Measurements from ENCODE around the gene GPR15. TPM values are rescaled to one million over a fixed set of nuclear protein-coding genes. Genes with fewer than 3 reads are reported as not detected.

The GPR15 gene
- total RNA-seq, 1 donor from 2014 or later = not detected

DNA sequence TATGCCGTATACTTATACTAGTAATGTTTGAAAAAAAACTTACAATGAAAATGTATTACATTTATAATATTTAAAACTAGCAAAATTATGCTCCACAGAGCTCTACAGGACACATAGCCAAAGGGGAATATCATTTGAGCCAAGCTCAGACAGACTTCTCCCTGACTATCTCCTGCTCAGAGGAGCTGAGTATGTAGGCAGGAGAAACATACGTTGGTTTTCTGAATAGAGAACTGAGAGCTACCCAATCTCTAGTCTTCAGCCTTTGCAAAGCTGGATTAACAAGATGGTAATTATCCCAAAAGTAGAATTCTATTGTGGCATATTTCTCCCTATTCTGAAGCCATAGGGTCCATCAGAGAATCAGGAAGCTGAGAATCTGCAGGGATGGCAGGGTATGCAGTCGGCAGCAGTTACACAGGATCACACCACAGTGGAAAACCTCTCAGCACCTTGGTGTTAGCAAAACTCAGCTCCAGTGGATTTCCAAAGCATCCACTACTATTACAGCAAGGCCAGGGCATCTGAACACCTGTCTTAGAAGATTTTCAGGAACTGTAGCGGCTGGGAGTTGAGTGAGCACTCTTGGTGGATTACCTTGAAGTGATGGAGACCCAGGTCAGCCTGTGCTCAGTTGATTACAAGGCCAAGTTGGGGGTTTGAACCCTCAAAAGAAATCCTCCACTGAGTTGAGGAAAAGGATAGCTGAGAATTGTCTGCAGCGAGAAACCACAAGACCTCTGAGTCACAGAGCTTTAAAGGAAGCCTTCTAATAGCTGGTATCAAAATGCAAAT, 30.1 kb downstream of the GPR15 start:
- no peaks in the 10 kb centered on the region for H3K27me3 Mint-ChIP-seq
- DNase-seq (ENCODE audit: low spot score, unreplicated experiment) = no peak
- H3K27ac Mint-ChIP-seq = no peak overlapping the region
- H3K4me3 Mint-ChIP-seq (ENCODE audit: low read depth) = no peak overlapping the region
- TF ChIP-seq, protein P1, sequence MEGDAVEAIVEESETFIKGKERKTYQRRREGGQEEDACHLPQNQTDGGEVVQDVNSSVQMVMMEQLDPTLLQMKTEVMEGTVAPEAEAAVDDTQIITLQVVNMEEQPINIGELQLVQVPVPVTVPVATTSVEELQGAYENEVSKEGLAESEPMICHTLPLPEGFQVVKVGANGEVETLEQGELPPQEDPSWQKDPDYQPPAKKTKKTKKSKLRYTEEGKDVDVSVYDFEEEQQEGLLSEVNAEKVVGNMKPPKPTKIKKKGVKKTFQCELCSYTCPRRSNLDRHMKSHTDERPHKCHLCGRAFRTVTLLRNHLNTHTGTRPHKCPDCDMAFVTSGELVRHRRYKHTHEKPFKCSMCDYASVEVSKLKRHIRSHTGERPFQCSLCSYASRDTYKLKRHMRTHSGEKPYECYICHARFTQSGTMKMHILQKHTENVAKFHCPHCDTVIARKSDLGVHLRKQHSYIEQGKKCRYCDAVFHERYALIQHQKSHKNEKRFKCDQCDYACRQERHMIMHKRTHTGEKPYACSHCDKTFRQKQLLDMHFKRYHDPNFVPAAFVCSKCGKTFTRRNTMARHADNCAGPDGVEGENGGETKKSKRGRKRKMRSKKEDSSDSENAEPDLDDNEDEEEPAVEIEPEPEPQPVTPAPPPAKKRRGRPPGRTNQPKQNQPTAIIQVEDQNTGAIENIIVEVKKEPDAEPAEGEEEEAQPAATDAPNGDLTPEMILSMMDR (IDR thresholded peaks at IDR 0.05; ENCODE audit: unreplicated experiment) = no peak
- no peaks in the 10 kb centered on the region for H3K4me1 Mint-ChIP-seq (ENCODE audit: low read depth)
- no peaks in the 10 kb centered on the region for H3K36me3 Mint-ChIP-seq (ENCODE audit: insufficient read depth)
- H3K9me3 Mint-ChIP-seq (ENCODE audit: low read depth) = no peaks in the 10 kb centered on the region

- no peaks in the 10 kb centered on the region for H3K4me1 Mint-ChIP-seq (ENCODE audit: low read depth)
- no peaks in the 10 kb centered on the region for H3K9me3 Mint-ChIP-seq (ENCODE audit: low read depth)
- no peak overlapping the region for H3K4me3 Mint-ChIP-seq (ENCODE audit: low read depth)
- no peaks in the 10 kb centered on the region for H3K27me3 Mint-ChIP-seq
- no peak overlapping the region for H3K27ac Mint-ChIP-seq
- no peaks in the 10 kb centered on the region for H3K36me3 Mint-ChIP-seq (ENCODE audit: insufficient read depth)
- TF ChIP-seq, protein P1 (IDR thresholded peaks at IDR 0.05; ENCODE audit: unreplicated experiment) = no peak
- no peak for DNase-seq (ENCODE audit: low spot score, unreplicated experiment)
Measured at GRCh38 chr3:98563661-98564281, 32.0 kb downstream of the GPR15 start.

DNA sequence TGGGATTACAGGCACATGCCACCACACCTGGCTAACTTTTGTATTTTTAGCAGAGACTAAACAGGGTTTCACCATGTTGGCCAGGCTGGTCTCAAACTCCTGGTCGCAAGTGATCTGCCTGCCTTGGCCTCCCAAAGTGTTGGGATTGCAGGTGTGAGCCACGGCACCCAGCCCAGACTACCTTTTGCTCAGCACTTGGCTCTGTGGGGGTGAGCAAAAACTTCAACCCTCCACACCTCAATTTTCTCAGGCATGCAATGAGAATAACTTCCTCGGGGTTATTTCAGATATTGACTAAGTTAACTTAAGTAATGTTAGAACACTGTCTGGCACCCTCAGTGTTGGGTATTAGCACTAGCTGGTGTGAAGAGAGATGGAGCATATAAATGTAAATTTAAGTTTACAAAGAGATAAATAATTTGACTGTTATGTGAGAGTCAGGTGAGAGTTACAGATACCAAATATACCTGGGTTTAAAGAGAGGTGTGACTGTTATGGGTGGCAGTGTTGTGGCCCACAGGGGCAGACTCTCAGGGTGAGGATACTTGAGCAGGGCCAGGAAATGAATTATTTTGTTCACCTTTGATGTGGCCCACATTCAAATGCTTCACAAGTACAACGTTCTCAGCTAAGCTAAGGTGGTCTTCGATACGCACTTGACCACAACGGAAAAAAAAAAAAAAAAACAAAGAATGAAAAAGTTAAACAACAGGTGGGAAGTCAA, 32.7 kb downstream of the GPR15 start:
- TF ChIP-seq, protein P1 (IDR thresholded peaks at IDR 0.05; ENCODE audit: unreplicated experiment) = no peak
- H3K27me3 Mint-ChIP-seq = no peaks in the 10 kb centered on the region
- H3K27ac Mint-ChIP-seq = no peak overlapping the region
- no peak overlapping the region for H3K4me3 Mint-ChIP-seq (ENCODE audit: low read depth)
- no peaks in the 10 kb centered on the region for H3K4me1 Mint-ChIP-seq (ENCODE audit: low read depth)
- no peaks in the 10 kb centered on the region for H3K9me3 Mint-ChIP-seq (ENCODE audit: low read depth)
- no peak for DNase-seq (ENCODE audit: low spot score, unreplicated experiment)
- no peaks in the 10 kb centered on the region for H3K36me3 Mint-ChIP-seq (ENCODE audit: insufficient read depth)

GRCh38 chr3:98565237-98565643, 33.5 kb downstream of the GPR15 start:
- no peaks in the 10 kb centered on the region for H3K27me3 Mint-ChIP-seq
- no peaks in the 10 kb centered on the region for H3K9me3 Mint-ChIP-seq (ENCODE audit: low read depth)
- no peak for DNase-seq (ENCODE audit: low spot score, unreplicated experiment)
- H3K4me3 Mint-ChIP-seq (ENCODE audit: low read depth) = no peak overlapping the region
- TF ChIP-seq, protein P1 (IDR thresholded peaks at IDR 0.05; ENCODE audit: unreplicated experiment) = no peak
- no peak overlapping the region for H3K27ac Mint-ChIP-seq
- H3K36me3 Mint-ChIP-seq (ENCODE audit: insufficient read depth) = no peaks in the 10 kb centered on the region
- no peaks in the 10 kb centered on the region for H3K4me1 Mint-ChIP-seq (ENCODE audit: low read depth)

DNA sequence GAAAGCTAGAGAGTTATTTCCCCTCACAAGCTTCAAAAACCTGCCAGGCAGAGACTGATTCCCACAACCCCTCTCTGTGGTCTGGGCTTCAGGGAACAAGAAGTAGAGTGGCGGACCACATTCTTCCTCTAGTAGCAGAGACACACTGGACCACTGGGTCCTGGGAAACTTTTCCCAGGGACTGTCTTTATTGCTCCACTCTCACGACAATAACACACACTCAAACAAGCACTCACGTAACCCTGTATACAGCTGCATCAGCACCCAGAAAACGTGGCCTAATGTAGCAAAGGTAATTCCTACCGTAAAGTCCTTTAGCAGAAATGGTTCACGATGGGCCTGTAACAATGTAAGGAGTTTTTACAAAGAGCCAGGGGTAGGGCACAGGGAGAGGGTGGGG, 34.1 kb downstream of the GPR15 start:
- Mint-ChIP-seq H3K4me1 (ENCODE audit: low read depth) (no peaks in the 10 kb centered on the region), H3K27ac (no peak overlapping the region), H3K4me3 (ENCODE audit: low read depth) (no peak overlapping the region), H3K36me3 (ENCODE audit: insufficient read depth) (no peaks in the 10 kb centered on the region), H3K9me3 (ENCODE audit: low read depth) (no peaks in the 10 kb centered on the region), H3K27me3 (no peaks in the 10 kb centered on the region)
- TF ChIP-seq, protein P1 (IDR thresholded peaks at IDR 0.05; ENCODE audit: unreplicated experiment) = no peak
- no peak for DNase-seq (ENCODE audit: low spot score, unreplicated experiment)
